Liver (tissue), 3 donors: ENCODE measurements around the gene MECP2.

ENCODE experiments used
- CTCF ChIP-seq: fragments of 150-350 bp; IDR thresholded peaks from 2 replicates; pipeline ENCODE4 v1.5.1; 2017; ENCODE audit warnings: improper control_type of control experiment, low read depth, low read length; ENCODE audit not compliant: missing input control
- GABPA ChIP-seq, 2 donors: IDR thresholded peaks in 1 of 2; conservative IDR thresholded peaks in 1 of 2; 2 replicates each; pipeline ENCODE4 v1.6.1; 2016; ENCODE audit warnings: antibody characterized with exemption in 2 of 2, mild to moderate bottlenecking in 1 of 2, moderate library complexity in 1 of 2
- JUND ChIP-seq, 2 donors: IDR thresholded peaks; 2 replicates each; pipeline ENCODE4 v1.6.1; 2016; ENCODE audit warnings: antibody characterized with exemption in 2 of 2
- REST ChIP-seq: IDR thresholded peaks from 2 replicates; pipeline ENCODE4 v1.6.1; 2016; ENCODE audit warnings: antibody characterized with exemption, mild to moderate bottlenecking
- SP1 ChIP-seq: IDR thresholded peaks from 2 replicates; pipeline ENCODE4 v1.6.1; 2018; ENCODE audit warnings: antibody characterized with exemption, mild to moderate bottlenecking
- TAF1 ChIP-seq: conservative IDR thresholded peaks from 2 replicates; pipeline ENCODE4 v1.6.1; 2016; ENCODE audit warnings: antibody characterized with exemption, mild to moderate bottlenecking
- YY1 ChIP-seq: IDR thresholded peaks from 2 replicates; pipeline ENCODE4 v1.6.1; 2016; ENCODE audit warnings: antibody characterized with exemption, mild to moderate bottlenecking
- donor health status: healthy.
- donor health status: healthy.

DNA sequence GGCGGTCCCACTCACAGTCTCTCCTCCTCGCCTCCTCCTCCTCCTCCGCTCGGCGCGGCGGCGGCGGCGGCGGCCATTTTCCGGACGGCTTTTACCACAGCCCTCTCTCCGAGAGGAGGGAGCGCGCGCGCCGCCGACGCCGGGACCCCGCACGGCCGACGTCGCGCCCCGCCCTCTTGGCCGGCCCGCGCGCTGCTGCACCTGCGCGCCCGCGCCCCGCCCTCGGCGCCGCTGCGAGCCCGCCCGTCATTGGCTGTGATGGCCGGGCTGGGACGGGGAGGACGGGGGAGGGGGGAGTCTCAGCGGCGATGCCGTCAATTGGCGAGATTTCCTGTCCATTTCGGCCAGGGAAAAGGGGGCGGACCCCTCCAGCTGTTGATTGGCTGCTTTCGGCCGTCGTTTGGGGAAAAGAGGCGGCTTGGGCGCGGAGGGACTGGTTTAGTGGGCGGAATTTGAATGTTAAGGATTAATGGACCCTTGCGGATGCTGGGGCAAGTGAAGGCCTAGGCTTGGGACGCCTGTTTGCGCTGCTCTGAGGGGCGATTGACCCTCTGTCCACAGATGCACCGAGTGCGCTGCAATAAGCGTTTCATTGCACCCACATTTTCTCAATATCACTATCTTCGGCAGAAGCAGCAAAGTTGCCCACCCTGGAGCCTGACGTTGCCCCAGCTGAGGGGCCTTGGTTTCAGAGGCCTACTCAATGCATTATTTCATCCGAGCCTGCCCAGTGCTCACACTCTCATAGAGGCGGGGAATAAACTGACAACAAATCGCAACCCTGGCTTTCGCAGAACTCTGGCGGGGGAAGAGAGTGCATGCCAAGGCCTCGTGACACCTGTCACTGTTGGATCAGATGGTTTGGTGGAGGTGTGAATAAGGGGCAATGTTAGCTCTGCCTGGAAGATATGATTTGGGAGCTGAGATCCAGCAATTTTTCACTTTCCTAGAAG, at the start of gene MECP2:
- TF ChIP-seq CTCF, result no peak
- TF ChIP-seq TAF1, result no peak
- no peak for TF ChIP-seq JUND (IDR thresholded peaks at IDR 0.05)
- TF ChIP-seq REST, result no peak
- TF ChIP-seq SP1, result peak; percentile 58
- no peak for TF ChIP-seq YY1
- TF ChIP-seq GABPA (IDR thresholded peaks at IDR 0.05 in 1 of 2, conservative IDR thresholded peaks at IDR 0.05 in 1 of 2), result no peak
